Uterus (tissue), 2 donors: ENCODE measurements around the gene KRTAP5-2.

ENCODE experiments used
- POLR2A ChIP-seq, 2 donors: fragments of 450-650 bp; IDR thresholded peaks; one replicate each; pipeline ENCODE4 v1.6.1; 2016; ENCODE audit warnings: antibody characterized with exemption in 2 of 2, mild to moderate bottlenecking in 1 of 2, moderate library complexity in 1 of 2
- TF ChIP-seq, protein P1 (sequence below), 4 experiments: fragments of 200-600 bp in 2 of 4; fragments of 450-650 bp in 2 of 4; sonication (generic) in 2 of 4; IDR thresholded peaks; one replicate each; pipeline ENCODE4 v1.5.1; 2016 to 2019; ENCODE audit warnings: antibody characterized with exemption in 4 of 4, mild to moderate bottlenecking in 2 of 4, moderate library complexity in 1 of 4

DNA sequence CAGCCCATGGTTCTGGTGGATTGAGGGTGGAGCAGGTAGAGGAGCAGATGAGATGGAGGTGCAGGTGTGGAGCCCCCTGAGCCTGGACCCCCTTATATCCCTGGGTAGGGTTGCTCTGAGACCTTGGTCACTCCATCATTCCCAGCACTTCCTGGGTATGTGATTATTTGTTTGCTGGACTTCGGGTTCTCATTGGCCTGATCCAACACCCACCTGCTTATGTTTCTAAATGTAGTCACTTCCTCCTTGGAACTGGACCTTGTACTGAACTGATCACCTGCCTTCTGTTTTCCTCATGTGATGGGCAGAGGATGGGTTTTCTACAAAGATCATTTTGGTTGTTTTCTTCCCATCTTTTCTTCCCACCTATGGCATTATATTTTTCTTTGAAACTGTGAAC, 24.0 kb upstream of the KRTAP5-2 start, which contains the start of gene KRTAP5-4:
- TF ChIP-seq, protein P1, sequence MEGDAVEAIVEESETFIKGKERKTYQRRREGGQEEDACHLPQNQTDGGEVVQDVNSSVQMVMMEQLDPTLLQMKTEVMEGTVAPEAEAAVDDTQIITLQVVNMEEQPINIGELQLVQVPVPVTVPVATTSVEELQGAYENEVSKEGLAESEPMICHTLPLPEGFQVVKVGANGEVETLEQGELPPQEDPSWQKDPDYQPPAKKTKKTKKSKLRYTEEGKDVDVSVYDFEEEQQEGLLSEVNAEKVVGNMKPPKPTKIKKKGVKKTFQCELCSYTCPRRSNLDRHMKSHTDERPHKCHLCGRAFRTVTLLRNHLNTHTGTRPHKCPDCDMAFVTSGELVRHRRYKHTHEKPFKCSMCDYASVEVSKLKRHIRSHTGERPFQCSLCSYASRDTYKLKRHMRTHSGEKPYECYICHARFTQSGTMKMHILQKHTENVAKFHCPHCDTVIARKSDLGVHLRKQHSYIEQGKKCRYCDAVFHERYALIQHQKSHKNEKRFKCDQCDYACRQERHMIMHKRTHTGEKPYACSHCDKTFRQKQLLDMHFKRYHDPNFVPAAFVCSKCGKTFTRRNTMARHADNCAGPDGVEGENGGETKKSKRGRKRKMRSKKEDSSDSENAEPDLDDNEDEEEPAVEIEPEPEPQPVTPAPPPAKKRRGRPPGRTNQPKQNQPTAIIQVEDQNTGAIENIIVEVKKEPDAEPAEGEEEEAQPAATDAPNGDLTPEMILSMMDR (IDR thresholded peaks at IDR 0.05): no peak
- TF ChIP-seq POLR2A (IDR thresholded peaks at IDR 0.05): no peak
